HCT116 (cell line): ENCODE results near the gene PITPNC1. TPM values are rescaled to one million over a fixed set of nuclear protein-coding genes. Genes with fewer than 3 reads are reported as not detected.

Source experiments
- ATAC-seq: fragments of 200-7000 bp; cut with Tn5 transposase; 2 replicates; pipeline ENCODE4 v1.9.1; 2020; ENCODE audit warnings: mild to moderate bottlenecking, moderate library complexity
- BruUV-seq: library from RNA; stranded (reverse); fragments of 400-500 nt; replicated peaks from 2 replicates; lab custom pipeline; 2021; lab: Mats Ljungman, UMichigan
- CTCF ChIA-PET: fragments of 300-600 bp; sonication (Branson Sonifier 250); formaldehyde crosslinking; loops from one replicate; lab custom pipeline; 2021; ENCODE audit warnings: antibody characterized with exemption; lab: Charles Lee
- POLR2A ChIA-PET: fragments of 300-600, 350-600 bp; sonication (Branson Sonifier 250); formaldehyde crosslinking; loops from one replicate; lab custom pipeline; 2021; ENCODE audit warnings: antibody characterized with exemption; lab: Charles Lee
- RAD21 ChIA-PET, 2 experiments: fragments of 300-600 bp; sonication (Branson Sonifier 250); formaldehyde crosslinking; loops; one replicate each; lab custom pipeline; 2023; ENCODE audit warnings: low total read pairs in 2 of 2; ENCODE audit not compliant: uncharacterized antibody in 2 of 2, unreplicated experiment in 2 of 2, low non-redundant PET in 1 of 2; lab: Charles Lee
- DNase-seq: peaks from one replicate; pipeline ENCODE4 v3.0.0-alpha.2; 2010; ENCODE audit warnings: low read depth, low spot score
- H2AFZ ChIP-seq: fragments of 200-600 bp; shearing (Covaris generic), sonication (generic); 2 replicates; pipeline ENCODE4 v1.6.1; 2017; ENCODE audit warnings: low read depth, mixed run types, mixed read lengths, antibody characterized with exemption, low read length; ENCODE audit not compliant: poor library complexity, severe bottlenecking
- H3K27ac ChIP-seq: 2 replicates; pipeline ENCODE4 v1.5.1; 2012; ENCODE audit warnings: low read depth, low read length
- H3K27me3 ChIP-seq: fragments of 200-600 bp; sonication (generic); 2 replicates; pipeline ENCODE4 v1.6.1; 2016; ENCODE audit warnings: mixed run types, low read length, mixed read lengths; ENCODE audit not compliant: insufficient read depth
- H3K36me3 ChIP-seq, 2 experiments: fragments of 200-500 bp in 1 of 2; fragments of 200-600 bp in 1 of 2; sonication (Bioruptor generic) in 1 of 2; sonication (generic) in 1 of 2; 2 replicates each; pipeline versions ENCODE4 v1.5.1 to v1.6.1; 2014 to 2016; ENCODE audit warnings: low read length in 2 of 2, inconsistent platforms in 1 of 2, mixed read lengths in 1 of 2, mixed run types in 1 of 2; ENCODE audit not compliant: insufficient read depth in 2 of 2, control insufficient read depth in 1 of 2
- H3K4me1 ChIP-seq, 2 experiments: fragments of 200-600 bp in 1 of 2; sonication (generic) in 1 of 2; 2 replicates each; pipeline versions ENCODE4 v1.5.1 to v1.6.1; 2012 to 2017; ENCODE audit warnings: low read length in 2 of 2, inconsistent platforms in 1 of 2, mild to moderate bottlenecking in 1 of 2, mixed read lengths in 1 of 2, mixed run types in 1 of 2, moderate library complexity in 1 of 2; ENCODE audit not compliant: insufficient read depth in 2 of 2, control insufficient read depth in 1 of 2
- H3K4me2 ChIP-seq: fragments of 200-600 bp; sonication (generic); 2 replicates; pipeline ENCODE4 v1.6.1; 2017; ENCODE audit warnings: mixed run types, low read length, mixed read lengths
- H3K4me3 ChIP-seq, 2 experiments: fragments of 200-600 bp in 1 of 2; sonication (generic) in 1 of 2; replicated peaks in 1 of 2; 2 replicates each; pipeline ENCODE4 v1.5.1; 2011 to 2016; ENCODE audit warnings: low read length in 2 of 2, control low read depth in 1 of 2, low read depth in 1 of 2, mild to moderate bottlenecking in 1 of 2, mixed read lengths in 1 of 2, mixed run types in 1 of 2
- H3K79me2 ChIP-seq: fragments of 200-600 bp; sonication (generic); 2 replicates; pipeline ENCODE4 v1.6.1; 2017; ENCODE audit warnings: mild to moderate bottlenecking, mixed run types, low read length, moderate library complexity, mixed read lengths; ENCODE audit not compliant: insufficient read depth
- H3K9ac ChIP-seq: fragments of 200-600 bp; sonication (generic); 2 replicates; pipeline ENCODE4 v1.6.1; 2016; ENCODE audit warnings: low read length, mixed read lengths
- H3K9me2 ChIP-seq: fragments of 200-600 bp; sonication (generic), shearing (Covaris generic); 2 replicates; pipeline ENCODE4 v1.6.1; 2017; ENCODE audit warnings: mixed run types, mild to moderate bottlenecking, moderate library complexity; ENCODE audit not compliant: insufficient read depth
- H3K9me3 ChIP-seq, 2 experiments: fragments of 200-500 bp in 1 of 2; fragments of 200-600 bp in 1 of 2; sonication (Bioruptor generic) in 1 of 2; sonication (generic) in 1 of 2; 2 replicates each; pipeline ENCODE4 v1.6.1; 2014 to 2017; ENCODE audit warnings: low read length in 2 of 2, mixed read lengths in 2 of 2, inconsistent platforms in 1 of 2, low read depth in 1 of 2, mild to moderate bottlenecking in 1 of 2, mixed run types in 1 of 2, moderate library complexity in 1 of 2; ENCODE audit not compliant: control insufficient read depth in 1 of 2, insufficient read depth in 1 of 2
- H4K20me1 ChIP-seq: fragments of 200-600 bp; sonication (generic), shearing (Covaris generic); 2 replicates; pipeline ENCODE4 v1.6.1; 2017; ENCODE audit warnings: mixed run types, mild to moderate bottlenecking, moderate library complexity; ENCODE audit not compliant: insufficient read depth
- CBX3 ChIP-seq: IDR thresholded peaks from 2 replicates; pipeline ENCODE4 v1.6.1; 2012; ENCODE audit warnings: low read depth
- EZH2 ChIP-seq: fragments of 200-600 bp; sonication (generic); IDR thresholded peaks from 2 replicates; pipeline ENCODE4 v1.6.1; 2017; ENCODE audit warnings: antibody characterized with exemption, mixed run types
- MAX ChIP-seq: IDR thresholded peaks from 2 replicates; pipeline ENCODE4 v1.6.1; 2012
- RAD21 ChIP-seq: IDR thresholded peaks from 2 replicates; pipeline ENCODE4 v1.6.1; 2012; ENCODE audit warnings: low read depth, mild to moderate bottlenecking
- SP1 ChIP-seq: IDR thresholded peaks from 2 replicates; pipeline ENCODE4 v1.6.1; 2012; ENCODE audit warnings: low read depth
- ZFX ChIP-seq: fragments of 450-650 bp; IDR thresholded peaks from 2 replicates; pipeline ENCODE4 v1.6.1; 2017
- intact Hi-C: fragments of 100-400 bp; cut with micrococcal nuclease; formaldehyde crosslinking; loops from 2 replicates; pipeline ENCODE4 v1.10.0; 2022
- total RNA-seq: library from RNA; stranded (reverse); gene quantifications from one replicate; pipeline ENCODE4 v1.2.1, GENCODE V29; 2021; ENCODE audit not compliant: unreplicated experiment

PITPNC1 gene
- total RNA-seq, 1 experiment from 2014 or later, result 41.9 TPM

- no peaks in the 10 kb centered on the region for H3K9me2 ChIP-seq
- ChIA-PET CTCF (no interaction called here), RAD21 (no interaction called here), POLR2A (no interaction called here)
- TF ChIP-seq RAD21 (no peak), SP1 (no peak), MAX (no peak)
- no peaks in the 10 kb centered on the region for H3K79me2 ChIP-seq
- BruUV-seq, result no TSS peak
- no peaks in the 10 kb centered on the region for H3K36me3 ChIP-seq
- no peaks in the 10 kb centered on the region for H4K20me1 ChIP-seq
- H3K27me3 ChIP-seq, result no peaks in the 10 kb centered on the region
- no peaks in the 10 kb centered on the region for H3K9me3 ChIP-seq
- H3K4me2 ChIP-seq, result no peak overlapping the region
- DNase-seq, result no peak
- no peaks in the 10 kb centered on the region for H3K4me1 ChIP-seq
- H3K4me3 ChIP-seq, result no peak overlapping the region
- intact Hi-C loops, result no loop called here
- H3K27ac ChIP-seq, result no peak overlapping the region
- H3K9ac ChIP-seq, result no peak overlapping the region
- ATAC-seq, result no peak
- no peak overlapping the region for H2AFZ ChIP-seq
These were observed 189.6 kb downstream of the PITPNC1 start for GRCh38 chr17:67566656-67567055.

- no peak overlapping the region for H2AFZ ChIP-seq
- no peaks in the 10 kb centered on the region for H3K4me1 ChIP-seq
- no peak for ATAC-seq
- no peak overlapping the region for H3K4me3 ChIP-seq
- no peaks in the 10 kb centered on the region for H4K20me1 ChIP-seq
- ChIA-PET CTCF (no interaction called here), RAD21 (no interaction called here), POLR2A (no interaction called here)
- H3K79me2 ChIP-seq, result no peaks in the 10 kb centered on the region
- TF ChIP-seq EZH2 (no peak), CBX3 (no peak), ZFX (no peak)
- no peaks in the 10 kb centered on the region for H3K27me3 ChIP-seq
- H3K36me3 ChIP-seq, result no peaks in the 10 kb centered on the region
- H3K9me2 ChIP-seq, result no peaks in the 10 kb centered on the region
- H3K9ac ChIP-seq, result no peak overlapping the region
- H3K27ac ChIP-seq, result no peak overlapping the region
- no TSS peak for BruUV-seq
- intact Hi-C loops, result no loop called here
- H3K9me3 ChIP-seq, result no peaks in the 10 kb centered on the region
- DNase-seq, result no peak
- no peak overlapping the region for H3K4me2 ChIP-seq
These were observed 192.0 kb downstream of the PITPNC1 start for GRCh38 chr17:67569015-67569451.
